Ovary (tissue), 9 donors: ENCODE data around the gene SETD2. TPM values are rescaled to one million over a fixed set of nuclear protein-coding genes. Genes with fewer than 3 reads are reported as not detected.

Experiments
- DNase-seq, 5 donors: peaks; one replicate each; pipeline ENCODE4 v3.0.0-alpha.2; 2019 to 2020
- H3K27ac ChIP-seq, 2 donors: fragments of 200-600 bp; one replicate each; pipeline versions ENCODE4 v1.5.1 to v1.8.0; 2019 to 2022
- H3K27me3 ChIP-seq: fragments of 200-600 bp; one replicate; pipeline ENCODE4 v1.8.0; 2022
- H3K36me3 ChIP-seq: fragments of 200-600 bp; sonication (generic); one replicate; pipeline ENCODE4 v1.5.1; 2019
- H3K4me1 ChIP-seq: one replicate; pipeline ENCODE4 v1.8.1; 2013; ENCODE audit warnings: mild to moderate bottlenecking, moderate library complexity; ENCODE audit not compliant: insufficient read depth
- H3K4me3 ChIP-seq: fragments of 200-600 bp; sonication (generic); one replicate; pipeline ENCODE4 v1.5.1; 2017
- H3K9me3 ChIP-seq, 2 donors: fragments of 200-600 bp in 1 of 2; sonication (generic) in 1 of 2; one replicate each; pipeline versions ENCODE4 v1.5.1 to v1.8.1; 2013 to 2019; ENCODE audit warnings: mild to moderate bottlenecking in 1 of 2, moderate library complexity in 1 of 2
- EP300 ChIP-seq: sonication (generic); formaldehyde crosslinking; IDR thresholded peaks from one replicate; pipeline ENCODE4 v1.6.1; 2017; ENCODE audit warnings: antibody characterized with exemption
- POLR2A ChIP-seq: fragments of 450-650 bp; IDR thresholded peaks from one replicate; pipeline ENCODE4 v1.6.1; 2017; ENCODE audit warnings: antibody characterized with exemption, mild to moderate bottlenecking, moderate library complexity
- WGBS, 3 donors: extraction: QIAGEN DNeasy Blood & Tissue Kit in 1 of 3; methylation state at CpG; one replicate each; pipeline versions ENCODE4 v1.1.5 to v1.1.7; 2013 to 2017; 5-methylcytosine and 5-hydroxymethylcytosine counted together
- intact Hi-C, 4 donors: fragments of 100-400 bp; cut with DNase I; formaldehyde crosslinking; loops; one replicate each; pipeline versions ENCODE4 v1.11.0 to v1.15.1; 2022 to 2023
- polyA plus RNA-seq, 2 donors: library from polyadenylated mRNA; stranded (reverse); fragments of 200-250 nt in 1 of 2; fragments of 350-450 nt in 1 of 2; fragmentation: Illumina TruSeq in 1 of 2; extraction: RNeasy Lipid Tissue Mini Kit (QIAGEN cat#74804) in 1 of 2; gene quantifications; one replicate each; pipeline ENCODE4 v1.2.3, GENCODE V29; 2013 to 2014
- total RNA-seq, 7 donors: library from RNA; depleted of rRNA in 2 of 7; stranded (reverse); fragments of >200 nt in 2 of 7; fragmentation: NEBNext Ultra II Directional in 3 of 7; extraction: Animal tissue kit (Norgen Biotek cat#: 25700) in 3 of 7; gene quantifications; one replicate each; pipeline versions ENCODE4 v1.1.0 to v1.2.4, GENCODE V29; 2016 to 2023
- TF ChIP-seq, protein P1 (sequence below), 3 donors: fragments of 450-650 bp in 2 of 3; fragments of 200-600 bp in 1 of 3; IDR thresholded peaks; one replicate each; pipeline versions ENCODE4 v1.5.1 to v1.8.0; 2016 to 2022; ENCODE audit warnings: antibody characterized with exemption in 3 of 3, mild to moderate bottlenecking in 1 of 3
- donor health status: DM: no; HTN: no; CAD: no; lungs with moderate emphysema.
- donor health status: DM: no; HTN: no; CAD: no.
- donor health status: Bipolar disorder and iron deficiency.
- donor health status: DM: yes; HTN: yes; CAD: no.
- donor health status: DM: no; HTN: no; CAD: no.
- donor health status: DM: yes; HTN: yes; CAD: no.

SETD2 gene
- total and polyA plus RNA-seq, 9 donors = 22.9 to 62.9 (median 49.2) TPM

DNA sequence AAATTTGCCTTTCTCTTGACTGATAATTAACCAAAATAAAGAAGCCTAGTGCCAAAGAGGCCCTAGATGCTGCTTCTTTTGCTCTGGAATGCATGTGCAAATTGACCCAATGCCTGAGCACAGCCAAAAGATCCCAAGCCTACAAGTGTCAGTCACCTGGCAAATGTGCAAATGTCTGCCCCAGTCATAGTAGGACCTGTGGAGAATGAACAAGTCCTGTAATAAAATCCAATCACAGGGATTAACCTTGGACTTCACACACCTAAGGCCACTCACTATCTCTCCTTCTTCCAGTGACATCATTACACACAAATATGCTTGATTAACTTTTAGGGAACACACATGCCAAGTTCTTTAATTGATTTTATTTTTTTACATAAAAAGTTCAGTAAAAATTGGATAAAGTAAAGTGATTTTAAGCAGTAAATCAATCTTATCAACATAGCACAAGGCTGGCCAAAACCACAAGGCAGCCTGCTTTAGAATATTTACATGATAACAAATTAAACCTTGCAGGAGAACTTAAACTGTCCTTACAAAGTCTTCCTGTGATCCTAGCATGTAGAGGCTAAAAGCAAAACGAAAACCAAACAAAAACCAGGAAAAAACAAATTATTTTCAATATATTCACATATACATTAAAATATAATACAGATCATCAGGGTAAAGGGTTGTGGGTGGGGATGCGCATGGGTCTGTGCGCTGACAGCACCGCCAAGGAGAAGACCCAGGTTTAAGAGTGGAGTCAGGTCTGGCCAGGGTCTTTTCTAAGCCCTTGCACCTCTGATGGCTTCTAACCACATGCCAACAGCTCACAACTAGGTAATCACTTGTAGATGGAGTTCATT, 147.6 kb downstream of the SETD2 start:
- intact Hi-C loops = loop anchor here in 2 of 4 donors (10.0 kb wide), 1 partner anchor 148 kb away; the partner anchor contains the start of gene SETD2 (in 2 of the 2)
- Histone ChIP-seq H3K27ac (no peak overlapping the region), H3K27me3 (no peaks in the 10 kb centered on the region), H3K36me3 (no peaks in the 10 kb centered on the region), H3K4me1 (no peaks in the 10 kb centered on the region), H3K9me3 (no peaks in the 10 kb centered on the region), H3K4me3 (no peak overlapping the region)
- 74 to 76% (median 75%) methylated on average over 4 of the region's 4 CpGs for WGBS, 3 donors
- DNase-seq = no peak
- no peak for TF ChIP-seq POLR2A
- TF ChIP-seq, protein P1, sequence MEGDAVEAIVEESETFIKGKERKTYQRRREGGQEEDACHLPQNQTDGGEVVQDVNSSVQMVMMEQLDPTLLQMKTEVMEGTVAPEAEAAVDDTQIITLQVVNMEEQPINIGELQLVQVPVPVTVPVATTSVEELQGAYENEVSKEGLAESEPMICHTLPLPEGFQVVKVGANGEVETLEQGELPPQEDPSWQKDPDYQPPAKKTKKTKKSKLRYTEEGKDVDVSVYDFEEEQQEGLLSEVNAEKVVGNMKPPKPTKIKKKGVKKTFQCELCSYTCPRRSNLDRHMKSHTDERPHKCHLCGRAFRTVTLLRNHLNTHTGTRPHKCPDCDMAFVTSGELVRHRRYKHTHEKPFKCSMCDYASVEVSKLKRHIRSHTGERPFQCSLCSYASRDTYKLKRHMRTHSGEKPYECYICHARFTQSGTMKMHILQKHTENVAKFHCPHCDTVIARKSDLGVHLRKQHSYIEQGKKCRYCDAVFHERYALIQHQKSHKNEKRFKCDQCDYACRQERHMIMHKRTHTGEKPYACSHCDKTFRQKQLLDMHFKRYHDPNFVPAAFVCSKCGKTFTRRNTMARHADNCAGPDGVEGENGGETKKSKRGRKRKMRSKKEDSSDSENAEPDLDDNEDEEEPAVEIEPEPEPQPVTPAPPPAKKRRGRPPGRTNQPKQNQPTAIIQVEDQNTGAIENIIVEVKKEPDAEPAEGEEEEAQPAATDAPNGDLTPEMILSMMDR (IDR thresholded peaks at IDR 0.05) = no peak
- no peak for TF ChIP-seq EP300

DNA sequence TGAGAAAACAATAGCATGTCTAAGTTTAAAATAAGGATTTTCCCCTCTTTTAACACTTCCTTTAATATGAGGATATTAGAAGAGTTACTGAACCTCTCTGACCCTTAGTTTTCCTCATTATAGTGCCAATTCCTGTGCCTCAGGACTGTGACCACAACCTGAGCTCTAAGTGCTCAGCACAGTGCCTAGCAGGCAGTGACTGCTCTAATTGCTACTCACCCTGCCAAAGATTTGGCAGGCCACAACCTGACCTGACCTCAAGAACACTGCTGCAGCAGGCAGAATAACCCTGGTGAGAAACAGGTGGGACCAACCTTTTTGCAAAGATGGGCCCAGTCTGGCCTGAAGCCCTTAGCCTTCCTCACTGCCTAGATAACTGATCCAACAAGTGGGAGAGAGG, 148.8 kb downstream of the SETD2 start:
- no peaks in the 10 kb centered on the region for H3K9me3 ChIP-seq
- no peak overlapping the region for H3K27ac ChIP-seq
- no peak overlapping the region for H3K4me3 ChIP-seq
- intact Hi-C loops = loop anchor here in 2 of 4 donors (10.0 kb wide), 1 partner anchor 150 kb away; the partner anchor contains the start of gene SETD2 (in 2 of the 2)
- no peak for DNase-seq
- no peak for TF ChIP-seq POLR2A
- no peak for TF ChIP-seq EP300
- TF ChIP-seq, protein P1 (IDR thresholded peaks at IDR 0.05) = no peak
- no peaks in the 10 kb centered on the region for H3K27me3 ChIP-seq
- H3K36me3 ChIP-seq = no peaks in the 10 kb centered on the region
- H3K4me1 ChIP-seq = no peaks in the 10 kb centered on the region

DNA sequence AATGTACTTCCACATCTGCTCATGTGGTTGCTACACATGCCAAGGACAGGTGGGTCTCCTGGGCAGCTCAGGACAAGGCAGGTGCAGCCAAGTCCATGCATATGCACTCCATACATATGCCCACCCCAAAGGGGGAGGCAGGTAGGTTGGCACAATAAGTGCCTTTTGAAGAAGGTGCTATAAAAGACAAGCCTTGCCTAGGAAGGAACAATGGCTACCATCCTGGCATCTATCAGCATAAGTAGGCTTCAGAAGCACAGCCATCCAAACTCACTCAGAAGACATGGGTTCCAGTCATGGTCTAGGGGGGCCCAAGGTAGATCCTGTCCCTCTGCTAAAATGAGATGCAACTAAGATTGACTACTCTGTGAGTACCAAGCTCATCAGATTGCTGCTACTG, 149.9 kb downstream of the SETD2 start:
- Histone ChIP-seq H3K4me3 (no peak overlapping the region), H3K36me3 (no peaks in the 10 kb centered on the region), H3K27ac (no peak overlapping the region), H3K27me3 (no peaks in the 10 kb centered on the region), H3K4me1 (peaks cover 4% of the 10 kb centered on the region), H3K9me3 (no peaks in the 10 kb centered on the region)
- intact Hi-C loops = loop anchor here in 2 of 4 donors (10.0 kb wide), 1 partner anchor 151 kb away; the partner anchor contains the start of gene SETD2 (in 2 of the 2)
- TF ChIP-seq, protein P1 (IDR thresholded peaks at IDR 0.05) = no peak
- TF ChIP-seq POLR2A (no peak), EP300 (no peak)
- no peak for DNase-seq

DNA sequence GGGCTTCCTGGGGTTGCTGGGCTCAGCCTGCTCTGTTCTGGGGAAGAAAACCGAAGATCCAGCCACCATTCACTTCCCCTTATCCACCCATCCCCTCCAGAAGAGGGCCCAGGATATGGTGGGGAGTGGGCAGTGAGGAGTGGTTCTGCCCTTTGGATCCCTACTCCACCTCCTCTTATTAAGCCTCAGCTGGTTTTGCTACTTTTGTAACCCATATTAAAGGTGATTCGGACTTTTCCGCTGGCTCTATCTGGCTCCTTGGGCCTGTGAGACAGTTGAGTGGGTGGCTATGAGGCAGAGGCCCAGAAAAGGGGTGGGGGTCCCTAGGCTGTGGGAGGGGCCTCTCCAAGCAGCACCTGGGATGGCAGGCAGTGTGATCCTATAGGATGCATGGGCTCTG, 150.7 kb downstream of the SETD2 start:
- H3K36me3 ChIP-seq = no peaks in the 10 kb centered on the region
- H3K4me3 ChIP-seq = no peak overlapping the region
- WGBS, 3 donors = 92 to 93% (median 93%) methylated on average over 3 of the region's 3 CpGs
- H3K27ac ChIP-seq = no peak overlapping the region
- H3K27me3 ChIP-seq = no peaks in the 10 kb centered on the region
- TF ChIP-seq, protein P1 (IDR thresholded peaks at IDR 0.05) = no peak
- TF ChIP-seq POLR2A (no peak), EP300 (no peak)
- no peak for DNase-seq
- peaks cover 4% of the 10 kb centered on the region for H3K4me1 ChIP-seq
- H3K9me3 ChIP-seq = no peaks in the 10 kb centered on the region
- intact Hi-C loops = loop anchor here in 2 of 4 donors (10.0 kb wide), 1 partner anchor 152 kb away; the partner anchor contains the start of gene SETD2 (in 2 of the 2)
